ENCODE results near the gene SNTB2.

DNA sequence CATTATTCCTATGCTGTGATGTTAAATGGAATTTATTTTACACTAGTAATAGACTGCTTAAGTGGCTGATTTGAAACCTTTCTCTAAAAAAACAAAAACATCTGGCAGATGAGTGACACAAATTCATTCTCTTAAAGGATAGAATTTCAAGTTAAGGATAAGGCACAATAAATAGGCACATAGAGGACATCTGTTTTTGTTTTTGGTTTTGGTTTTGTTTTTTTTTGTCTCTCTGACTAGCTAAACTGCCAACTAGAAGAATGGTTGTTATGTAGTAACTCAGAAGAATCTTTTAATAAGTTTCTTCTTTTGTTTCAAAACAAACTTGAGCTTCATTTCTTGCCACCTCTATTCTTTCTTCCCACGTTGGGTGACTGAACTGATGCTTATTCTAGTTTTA is 119.1 kb downstream of the SNTB2 start:
- TF ChIP-seq, protein P1, sequence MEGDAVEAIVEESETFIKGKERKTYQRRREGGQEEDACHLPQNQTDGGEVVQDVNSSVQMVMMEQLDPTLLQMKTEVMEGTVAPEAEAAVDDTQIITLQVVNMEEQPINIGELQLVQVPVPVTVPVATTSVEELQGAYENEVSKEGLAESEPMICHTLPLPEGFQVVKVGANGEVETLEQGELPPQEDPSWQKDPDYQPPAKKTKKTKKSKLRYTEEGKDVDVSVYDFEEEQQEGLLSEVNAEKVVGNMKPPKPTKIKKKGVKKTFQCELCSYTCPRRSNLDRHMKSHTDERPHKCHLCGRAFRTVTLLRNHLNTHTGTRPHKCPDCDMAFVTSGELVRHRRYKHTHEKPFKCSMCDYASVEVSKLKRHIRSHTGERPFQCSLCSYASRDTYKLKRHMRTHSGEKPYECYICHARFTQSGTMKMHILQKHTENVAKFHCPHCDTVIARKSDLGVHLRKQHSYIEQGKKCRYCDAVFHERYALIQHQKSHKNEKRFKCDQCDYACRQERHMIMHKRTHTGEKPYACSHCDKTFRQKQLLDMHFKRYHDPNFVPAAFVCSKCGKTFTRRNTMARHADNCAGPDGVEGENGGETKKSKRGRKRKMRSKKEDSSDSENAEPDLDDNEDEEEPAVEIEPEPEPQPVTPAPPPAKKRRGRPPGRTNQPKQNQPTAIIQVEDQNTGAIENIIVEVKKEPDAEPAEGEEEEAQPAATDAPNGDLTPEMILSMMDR (conservative IDR thresholded peaks at IDR 0.05) = no peak
- no peak for TF ChIP-seq EZH2 (IDR thresholded peaks at IDR 0.05; ENCODE audit: low read depth)

Data from PC-9 (cell line).